Right atrium auricular region (tissue), 2 donors: ENCODE results near the gene FARP1. TPM values are rescaled to one million over a fixed set of nuclear protein-coding genes. Genes with fewer than 3 reads are reported as not detected.

ENCODE experiments used
- DNase-seq: peaks from one replicate; pipeline ENCODE4 v3.0.0-alpha.2; 2019; ENCODE audit warnings: low spot score
- H3K27ac ChIP-seq, 2 donors: fragments of 200-600 bp; sonication (generic); 1 replicate in 1 of 2; 2 replicates in 1 of 2; pipeline ENCODE4 v1.5.1; 2016 to 2019
- H3K27me3 ChIP-seq, 2 donors: fragments of 200-600 bp; sonication (generic); one replicate each; pipeline versions ENCODE4 v1.5.1 to v1.6.0; 2017 to 2019
- H3K36me3 ChIP-seq: fragments of 200-600 bp; sonication (generic); one replicate; pipeline ENCODE4 v1.5.1; 2016
- H3K4me1 ChIP-seq, 2 donors: fragments of 200-600 bp; sonication (generic); one replicate each; pipeline versions ENCODE4 v1.5.1 to v1.6.0; 2017 to 2019
- H3K4me3 ChIP-seq, 2 donors: fragments of 200-600 bp; sonication (generic); 1 replicate in 1 of 2; 2 replicates in 1 of 2; pipeline ENCODE4 v1.5.1; 2017 to 2019; ENCODE audit warnings: mild to moderate bottlenecking in 1 of 2, moderate library complexity in 1 of 2
- H3K9me3 ChIP-seq, 2 donors: fragments of 200-600 bp; sonication (generic); one replicate each; pipeline ENCODE4 v1.5.1; 2019
- total RNA-seq, 2 donors: library from RNA; depleted of rRNA; stranded (reverse); fragments of >200 nt; gene quantifications; one replicate each; pipeline ENCODE4 v1.1.0, GENCODE V29; 2016
- TF ChIP-seq, protein P1 (sequence below), 2 donors: fragments of 200-600 bp; sonication (generic); IDR thresholded peaks; one replicate each; pipeline ENCODE4 v1.5.1; 2019; ENCODE audit warnings: antibody characterized with exemption in 2 of 2

FARP1 gene
- total RNA-seq, 2 donors from 2014 or later = 15.5 to 25.7 TPM

DNA sequence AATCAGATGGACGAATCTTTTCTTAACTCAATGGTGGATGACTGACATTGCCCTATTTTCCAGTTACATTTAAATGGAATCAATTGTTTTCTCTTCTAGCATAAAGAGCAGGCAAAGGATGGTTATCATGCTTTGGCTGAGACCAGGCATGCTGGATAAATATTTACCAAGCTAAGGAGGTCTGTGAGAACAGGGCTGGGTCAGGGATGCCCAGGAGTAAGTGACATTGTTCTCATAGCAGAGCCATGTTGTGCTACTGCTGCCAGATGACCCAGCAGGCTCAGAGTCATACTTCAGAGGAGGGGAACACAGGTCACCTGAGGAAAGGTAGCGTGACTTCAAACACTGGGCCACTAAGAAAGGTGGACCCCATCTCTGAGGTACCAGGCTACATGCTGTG is 150.2 kb downstream of the FARP1 start:
- no peaks in the 10 kb centered on the region for H3K9me3 ChIP-seq
- H3K4me1 ChIP-seq = peaks cover 0 to 4% of the 10 kb centered on the region in 2 donors
- no peaks in the 10 kb centered on the region for H3K27me3 ChIP-seq
- no peak for DNase-seq
- H3K36me3 ChIP-seq = no peaks in the 10 kb centered on the region
- TF ChIP-seq, protein P1, sequence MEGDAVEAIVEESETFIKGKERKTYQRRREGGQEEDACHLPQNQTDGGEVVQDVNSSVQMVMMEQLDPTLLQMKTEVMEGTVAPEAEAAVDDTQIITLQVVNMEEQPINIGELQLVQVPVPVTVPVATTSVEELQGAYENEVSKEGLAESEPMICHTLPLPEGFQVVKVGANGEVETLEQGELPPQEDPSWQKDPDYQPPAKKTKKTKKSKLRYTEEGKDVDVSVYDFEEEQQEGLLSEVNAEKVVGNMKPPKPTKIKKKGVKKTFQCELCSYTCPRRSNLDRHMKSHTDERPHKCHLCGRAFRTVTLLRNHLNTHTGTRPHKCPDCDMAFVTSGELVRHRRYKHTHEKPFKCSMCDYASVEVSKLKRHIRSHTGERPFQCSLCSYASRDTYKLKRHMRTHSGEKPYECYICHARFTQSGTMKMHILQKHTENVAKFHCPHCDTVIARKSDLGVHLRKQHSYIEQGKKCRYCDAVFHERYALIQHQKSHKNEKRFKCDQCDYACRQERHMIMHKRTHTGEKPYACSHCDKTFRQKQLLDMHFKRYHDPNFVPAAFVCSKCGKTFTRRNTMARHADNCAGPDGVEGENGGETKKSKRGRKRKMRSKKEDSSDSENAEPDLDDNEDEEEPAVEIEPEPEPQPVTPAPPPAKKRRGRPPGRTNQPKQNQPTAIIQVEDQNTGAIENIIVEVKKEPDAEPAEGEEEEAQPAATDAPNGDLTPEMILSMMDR (IDR thresholded peaks at IDR 0.05) = no peak
- no peak overlapping the region for H3K4me3 ChIP-seq
- no peak overlapping the region for H3K27ac ChIP-seq

DNA sequence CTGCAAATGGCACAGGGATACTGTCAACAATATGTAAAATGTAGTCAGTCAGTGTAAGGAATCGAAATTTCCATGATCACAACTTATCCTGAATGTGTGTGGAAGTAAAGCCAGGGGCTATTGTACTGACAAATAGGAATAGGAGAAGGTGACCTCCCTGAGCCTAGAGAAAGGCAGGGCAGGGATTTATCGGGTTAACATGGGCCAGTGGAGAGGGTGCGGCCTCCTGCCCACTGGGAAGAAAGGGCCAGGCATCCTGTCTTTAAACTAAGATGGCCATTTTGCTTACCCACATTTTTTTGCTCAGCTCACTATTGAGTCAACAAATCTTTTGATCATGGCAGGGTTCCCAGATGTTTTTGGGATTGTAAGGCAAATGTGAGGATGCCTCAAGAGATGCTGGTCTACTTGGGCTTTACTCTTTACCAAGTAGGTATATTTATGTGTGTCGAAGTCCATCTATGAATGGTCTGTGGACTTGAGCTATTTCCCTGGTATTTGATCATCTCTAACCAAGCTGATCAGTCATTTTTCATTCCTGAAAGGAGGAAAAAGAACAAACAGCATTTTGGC is 150.8 kb downstream of the FARP1 start:
- no peak overlapping the region for H3K27ac ChIP-seq
- TF ChIP-seq, protein P1 (IDR thresholded peaks at IDR 0.05) = no peak
- H3K4me3 ChIP-seq = no peak overlapping the region
- DNase-seq = no peak
- H3K4me1 ChIP-seq = peaks cover 0 to 4% of the 10 kb centered on the region in 2 donors
- no peaks in the 10 kb centered on the region for H3K36me3 ChIP-seq
- H3K27me3 ChIP-seq = no peaks in the 10 kb centered on the region
- H3K9me3 ChIP-seq = no peaks in the 10 kb centered on the region

DNA sequence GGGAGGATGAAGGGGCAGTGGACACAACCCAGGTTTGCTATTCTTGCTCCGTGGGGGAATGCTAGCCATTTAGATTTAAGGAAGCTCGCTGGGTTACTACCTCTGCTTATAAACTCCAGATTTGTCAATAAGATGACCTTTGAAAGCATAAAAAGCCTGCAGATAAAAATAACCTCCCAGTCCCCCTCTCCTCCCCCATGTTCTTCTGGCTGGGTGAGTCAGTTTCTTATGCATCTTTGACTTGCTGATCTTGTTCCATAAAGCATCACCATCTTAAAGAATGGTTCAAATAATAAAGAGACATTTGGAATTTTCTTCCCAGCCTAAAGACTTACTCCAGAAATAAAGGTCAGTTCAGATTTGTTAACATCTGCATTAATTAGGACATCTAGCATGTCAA is 152.5 kb downstream of the FARP1 start:
- TF ChIP-seq, protein P1 (IDR thresholded peaks at IDR 0.05) = no peak
- H3K4me3 ChIP-seq = no peak overlapping the region
- no peaks in the 10 kb centered on the region for H3K9me3 ChIP-seq
- no peaks in the 10 kb centered on the region for H3K36me3 ChIP-seq
- H3K27ac ChIP-seq = no peak overlapping the region
- no peak for DNase-seq
- no peaks in the 10 kb centered on the region for H3K27me3 ChIP-seq
- H3K4me1 ChIP-seq = peaks cover 0 to 17% of the 10 kb centered on the region in 2 donors

DNA sequence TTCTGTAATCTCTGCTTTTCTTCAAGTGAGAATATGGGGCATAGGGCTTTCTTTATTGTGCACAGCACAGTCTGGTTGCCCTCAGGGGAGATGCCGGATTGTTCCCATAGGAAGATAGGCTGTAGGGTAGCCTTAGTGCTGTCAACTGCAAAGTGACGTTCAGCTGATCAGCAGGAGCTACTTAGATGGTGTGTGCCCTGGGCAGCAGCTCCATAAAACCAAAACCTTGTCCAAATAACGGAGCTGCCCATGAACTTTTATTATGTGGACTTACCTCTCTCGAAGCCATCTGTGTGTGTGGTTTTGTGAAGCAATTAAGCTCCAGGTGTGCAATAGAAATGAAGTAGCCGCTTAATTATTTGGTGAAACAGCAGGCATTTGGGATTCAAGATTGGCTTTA is 154.2 kb downstream of the FARP1 start:
- no peaks in the 10 kb centered on the region for H3K9me3 ChIP-seq
- DNase-seq = no peak
- H3K36me3 ChIP-seq = no peaks in the 10 kb centered on the region
- TF ChIP-seq, protein P1 (IDR thresholded peaks at IDR 0.05) = no peak
- no peak overlapping the region for H3K4me3 ChIP-seq
- peaks cover 0 to 28% of the 10 kb centered on the region in 2 donors for H3K4me1 ChIP-seq
- H3K27ac ChIP-seq = no peak overlapping the region
- no peaks in the 10 kb centered on the region for H3K27me3 ChIP-seq

DNA sequence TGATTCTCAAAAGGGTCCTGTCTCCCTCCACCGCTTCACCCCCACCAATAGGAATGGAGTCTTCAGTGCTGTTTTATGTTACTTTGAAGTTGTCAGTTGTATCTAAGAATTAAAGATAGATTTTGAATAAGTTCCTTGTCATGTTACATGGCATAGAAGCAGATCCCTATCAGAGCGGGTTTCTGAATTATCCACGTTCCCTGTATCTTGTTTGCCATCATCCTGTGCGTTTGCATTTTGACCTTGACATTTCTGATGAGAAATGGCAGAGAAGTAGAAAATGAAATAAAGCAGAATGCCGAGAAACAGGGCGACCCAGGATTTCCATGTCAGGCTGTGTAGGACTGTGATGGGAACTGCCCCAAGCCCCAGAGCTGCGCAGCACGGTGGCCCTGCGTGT is 154.9 kb downstream of the FARP1 start:
- DNase-seq = no peak
- Histone ChIP-seq H3K9me3 (no peaks in the 10 kb centered on the region), H3K36me3 (no peaks in the 10 kb centered on the region), H3K4me3 (no peak overlapping the region), H3K27me3 (no peaks in the 10 kb centered on the region), H3K4me1 (peaks cover 0 to 28% of the 10 kb centered on the region in 2 donors), H3K27ac (no peak overlapping the region)
- TF ChIP-seq, protein P1 (IDR thresholded peaks at IDR 0.05) = no peak

DNA sequence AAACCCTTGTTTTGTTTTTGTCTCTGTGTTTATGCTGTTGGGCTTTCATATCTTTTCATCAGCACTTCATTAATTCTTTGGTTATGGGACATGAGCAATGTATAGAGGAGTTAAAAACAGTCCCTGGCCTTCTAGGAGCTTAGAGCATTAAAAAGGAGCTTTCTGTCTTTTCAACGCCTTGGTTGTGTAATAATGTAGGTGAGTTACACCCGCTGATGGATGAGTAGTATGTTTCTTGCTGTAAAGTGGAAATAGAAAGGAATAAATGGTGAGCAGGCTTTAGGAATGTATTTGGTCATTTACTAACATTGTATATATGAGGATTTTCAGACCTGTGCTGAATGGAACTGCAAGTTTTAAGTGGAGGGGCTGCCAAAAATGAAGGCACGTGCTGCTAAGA is 155.7 kb downstream of the FARP1 start:
- H3K27ac ChIP-seq = no peak overlapping the region
- no peaks in the 10 kb centered on the region for H3K9me3 ChIP-seq
- no peak for DNase-seq
- TF ChIP-seq, protein P1 (IDR thresholded peaks at IDR 0.05) = no peak
- no peak overlapping the region for H3K4me3 ChIP-seq
- H3K36me3 ChIP-seq = no peaks in the 10 kb centered on the region
- no peaks in the 10 kb centered on the region for H3K27me3 ChIP-seq
- peaks cover 0 to 28% of the 10 kb centered on the region in 2 donors for H3K4me1 ChIP-seq
